G401 (cell line): ENCODE measurements around the gene OPN4. TPM values are rescaled to one million over a fixed set of nuclear protein-coding genes. Genes with fewer than 3 reads are reported as not detected.

Experiments used
- DNase-seq: peaks from one replicate; pipeline ENCODE4 v3.0.0-alpha.2; 2015; ENCODE audit warnings: low spot score
- in situ Hi-C: cut with HindIII; loops from 2 replicates; pipeline ENCODE4 v1.10.0; 2016; ENCODE audit warnings: low sequenced_read_pairs, mixed read lengths
- total RNA-seq: library from RNA; depleted of rRNA; stranded (reverse); fragments of >200 nt; shearing (Covaris generic); gene quantifications from 2 replicates; pipeline ENCODE4 v1.2.3, GENCODE V29; 2014

OPN4 gene
- total RNA-seq, 1 experiment from 2014 or later = not detected

GRCh38 chr10:86673216-86673826 lies 19.0 kb downstream of the OPN4 start:
- DNase-seq = no peak
- in situ Hi-C loops = no loop called here

DNA sequence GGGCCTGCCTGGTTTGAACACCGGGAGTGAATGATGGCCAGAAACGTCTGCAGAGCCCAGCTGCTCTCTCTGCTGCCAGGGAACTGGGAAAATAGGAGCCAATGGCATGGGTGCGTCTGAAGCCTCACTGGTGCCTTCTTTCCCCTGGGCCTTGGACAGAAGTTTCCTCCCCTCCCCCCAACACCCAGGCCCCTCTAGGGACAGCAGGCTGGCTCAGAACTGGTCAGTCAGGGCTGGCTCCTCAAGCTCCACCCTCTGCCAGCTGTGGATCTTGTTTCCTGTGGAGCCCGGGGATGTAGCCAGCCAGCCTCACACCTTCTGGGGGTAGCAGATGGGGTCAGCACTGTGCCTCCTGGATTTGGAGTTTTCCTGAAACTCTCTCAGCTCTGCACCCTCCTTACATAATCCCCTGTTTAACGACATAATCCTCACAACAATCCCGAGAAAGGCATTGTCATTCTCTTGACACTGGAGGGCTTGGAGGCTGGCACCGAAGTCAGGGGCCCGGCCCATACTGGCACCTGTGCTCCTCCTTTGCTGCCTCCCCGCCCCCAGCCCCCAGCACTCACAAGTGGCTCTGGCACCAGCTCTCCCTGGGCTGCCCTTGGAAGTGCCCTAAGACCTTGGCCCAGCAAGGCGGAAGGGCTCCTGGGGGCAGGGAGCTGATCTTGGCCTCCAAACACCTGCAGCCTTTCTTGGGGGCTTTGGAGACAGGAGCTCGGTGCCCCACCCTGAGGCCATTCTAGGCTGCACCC lies 19.7 kb downstream of the OPN4 start:
- DNase-seq = no peak
- in situ Hi-C loops = no loop called here

GRCh38 chr10:86674912-86675311 lies 20.6 kb downstream of the OPN4 start:
- DNase-seq = no peak
- in situ Hi-C loops = no loop called here

- in situ Hi-C loops = no loop called here
Measured at GRCh38 chr10:86677374-86677773, 23.0 kb downstream of the OPN4 start.

DNA sequence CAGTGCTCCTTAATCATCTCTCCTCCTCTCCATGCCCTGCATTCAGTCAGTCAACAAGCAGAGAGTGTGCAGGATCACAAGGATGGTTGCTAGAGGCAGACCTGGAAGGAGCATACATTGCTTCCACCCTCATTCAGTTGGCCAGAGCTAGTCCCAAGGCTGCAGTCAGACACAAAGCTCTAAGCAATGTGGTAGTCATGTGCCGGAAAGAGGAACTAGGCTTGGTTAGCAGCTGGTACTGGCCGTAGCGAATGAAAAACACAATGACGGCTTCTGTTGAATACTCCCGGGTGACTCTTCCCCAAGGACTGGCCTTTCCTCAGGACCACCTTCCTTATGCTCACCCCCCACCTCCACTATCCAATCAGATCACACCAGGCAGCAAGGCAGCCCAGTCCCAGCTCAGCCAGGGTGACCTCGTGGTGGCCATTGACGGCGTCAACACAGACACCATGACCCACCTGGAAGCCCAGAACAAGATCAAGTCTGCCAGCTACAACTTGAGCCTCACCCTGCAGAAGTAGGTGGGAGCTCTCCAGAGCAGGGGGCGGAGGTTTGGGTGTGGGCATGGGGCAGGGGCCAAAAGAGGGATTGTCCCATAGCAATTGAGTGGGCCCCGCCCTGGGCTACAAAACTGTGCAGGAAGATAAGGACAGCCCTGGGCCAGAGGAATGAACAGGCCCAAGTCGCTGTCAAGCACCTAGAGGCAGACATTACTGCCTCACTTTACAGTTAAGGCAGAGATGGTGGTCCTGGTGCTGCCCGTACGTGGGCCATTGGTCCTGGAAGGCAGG lies 24.8 kb downstream of the OPN4 start:
- in situ Hi-C loops = no loop called here
- DNase-seq = no peak

More at GRCh38 chr10:86677374-86677773, 23.0 kb downstream of the OPN4 start:
- no peak for DNase-seq

DNA sequence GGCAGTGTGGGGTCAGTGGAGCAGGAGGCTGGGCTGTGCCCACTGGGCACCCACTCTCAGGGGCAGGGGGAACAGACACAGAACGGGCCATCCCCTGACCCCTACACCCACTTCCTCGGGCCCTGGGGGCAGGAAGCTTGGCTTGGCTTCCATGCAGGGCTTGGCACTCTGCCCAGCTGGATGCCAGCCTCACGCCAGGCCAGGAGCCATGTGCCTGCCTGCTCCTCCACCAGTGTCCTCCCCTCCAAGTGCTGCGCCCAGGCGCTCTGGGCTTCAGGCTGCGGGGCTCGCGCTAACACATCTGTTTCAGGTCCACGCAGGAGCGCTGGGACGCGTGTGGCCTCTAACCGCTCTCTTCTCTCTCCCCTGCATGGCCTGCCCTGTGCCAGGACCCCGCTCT lies 26.7 kb downstream of the OPN4 start:
- in situ Hi-C loops = no loop called here
- no peak for DNase-seq

DNA sequence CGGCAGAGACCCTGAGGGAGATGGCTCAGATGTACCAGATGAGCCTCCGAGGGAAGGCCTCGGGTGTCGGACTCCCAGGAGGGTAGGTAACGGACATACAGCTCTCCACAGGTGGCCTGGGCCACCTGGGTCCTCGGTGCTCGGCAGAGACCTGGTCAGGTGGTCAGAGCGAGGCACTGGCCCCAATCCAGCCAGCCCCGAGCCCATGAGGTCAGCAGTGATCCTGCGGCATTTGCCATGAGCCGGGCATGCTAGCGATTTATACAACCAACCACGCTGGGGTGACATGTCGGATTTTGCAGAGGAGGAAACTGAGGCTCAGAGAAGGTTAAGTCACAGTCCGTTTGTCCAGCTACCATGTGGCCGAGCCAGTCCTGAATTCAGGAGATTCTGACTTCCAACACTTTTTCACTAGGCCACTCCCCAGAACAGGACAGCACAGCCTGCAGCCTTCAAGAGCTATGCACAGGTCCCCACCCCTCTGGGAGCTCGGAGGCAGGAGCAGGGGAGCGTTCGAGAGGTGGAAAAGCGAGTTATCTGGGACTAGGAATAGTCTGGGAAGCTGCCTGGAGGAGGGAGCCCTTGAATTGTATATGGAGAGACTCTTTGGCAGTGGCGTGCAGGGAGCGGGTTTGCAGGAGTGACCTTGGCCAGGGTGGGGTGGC lies 27.5 kb downstream of the OPN4 start:
- no peak for DNase-seq
- in situ Hi-C loops = no loop called here

DNA sequence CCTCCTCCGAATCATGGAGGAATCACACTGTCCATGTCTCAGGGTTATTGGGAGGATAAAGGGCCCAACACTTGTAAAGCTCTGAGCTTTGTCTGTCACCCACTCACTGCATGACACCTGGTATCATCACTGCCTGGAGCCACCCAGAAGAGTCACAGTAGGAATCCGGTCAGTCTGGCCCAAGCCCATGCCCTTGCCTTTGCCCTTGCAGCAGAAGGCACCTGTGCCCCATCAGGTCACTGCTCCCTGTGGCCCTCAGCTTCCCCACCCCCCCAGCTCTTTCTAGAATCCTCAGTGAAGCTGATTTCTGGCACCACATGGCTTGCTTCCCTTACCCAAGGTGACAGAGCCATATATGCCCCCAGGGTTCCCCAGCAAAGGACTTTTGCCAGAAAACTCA lies 28.3 kb downstream of the OPN4 start:
- in situ Hi-C loops = no loop called here
- no peak for DNase-seq

DNA sequence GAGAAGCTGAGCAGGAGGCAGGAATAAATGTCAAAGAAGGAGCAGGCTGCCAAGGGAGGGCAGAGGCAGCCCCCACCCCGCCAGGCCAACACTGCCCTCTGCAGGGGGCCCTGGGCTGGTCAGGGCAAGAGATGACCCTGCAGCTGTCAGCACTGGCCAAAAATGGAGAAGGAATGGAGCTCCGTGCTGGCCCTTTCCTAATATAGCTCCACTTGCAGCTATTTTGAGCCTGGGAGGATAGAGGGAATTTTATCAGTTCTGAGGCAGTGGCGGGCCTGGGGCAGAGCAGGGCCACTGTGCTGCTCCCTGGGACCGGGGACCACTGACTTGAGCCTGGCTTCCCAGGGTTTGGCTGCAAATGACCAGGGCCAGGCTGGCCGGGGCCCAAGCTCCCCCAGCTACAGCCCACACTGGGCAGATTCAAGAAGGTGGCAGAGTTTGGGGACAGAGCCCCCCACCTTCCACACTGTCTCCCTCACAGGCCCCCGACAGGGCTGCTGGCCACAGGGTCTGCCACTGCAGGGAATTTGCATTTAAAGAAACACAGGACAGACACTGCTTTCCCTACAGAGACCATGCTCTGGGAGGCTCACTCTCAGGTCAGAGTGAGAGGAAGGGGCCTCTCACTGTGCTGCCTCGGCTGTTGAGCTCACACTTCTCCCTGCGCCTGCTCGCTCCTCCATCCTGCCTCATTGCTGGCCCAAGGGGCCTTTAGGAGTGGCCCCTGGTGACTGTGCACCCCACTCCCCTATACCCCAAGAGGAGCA lies 30.2 kb downstream of the OPN4 start:
- DNase-seq = no peak
- in situ Hi-C loops = no loop called here

DNA sequence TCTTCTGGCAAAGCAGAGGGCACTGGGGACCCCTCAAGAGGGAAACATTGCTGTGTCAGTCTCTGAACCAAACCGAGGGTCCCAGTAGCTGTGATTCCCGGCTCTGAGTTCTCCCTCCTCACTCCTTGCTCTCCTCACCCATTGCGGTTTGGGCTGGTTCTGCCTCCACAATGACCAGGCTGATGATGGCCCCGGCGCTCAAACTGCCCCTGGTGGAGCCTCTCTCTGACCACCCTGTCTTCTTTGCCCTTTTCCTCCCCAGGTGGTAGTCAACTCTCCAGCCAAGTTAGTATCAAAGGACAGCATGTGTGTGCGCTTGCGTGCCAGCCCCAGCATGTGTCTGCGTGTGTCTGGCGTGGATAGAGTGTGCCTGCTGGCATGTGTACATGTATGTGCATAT lies 31.1 kb downstream of the OPN4 start:
- in situ Hi-C loops = no loop called here
- no peak for DNase-seq

DNA sequence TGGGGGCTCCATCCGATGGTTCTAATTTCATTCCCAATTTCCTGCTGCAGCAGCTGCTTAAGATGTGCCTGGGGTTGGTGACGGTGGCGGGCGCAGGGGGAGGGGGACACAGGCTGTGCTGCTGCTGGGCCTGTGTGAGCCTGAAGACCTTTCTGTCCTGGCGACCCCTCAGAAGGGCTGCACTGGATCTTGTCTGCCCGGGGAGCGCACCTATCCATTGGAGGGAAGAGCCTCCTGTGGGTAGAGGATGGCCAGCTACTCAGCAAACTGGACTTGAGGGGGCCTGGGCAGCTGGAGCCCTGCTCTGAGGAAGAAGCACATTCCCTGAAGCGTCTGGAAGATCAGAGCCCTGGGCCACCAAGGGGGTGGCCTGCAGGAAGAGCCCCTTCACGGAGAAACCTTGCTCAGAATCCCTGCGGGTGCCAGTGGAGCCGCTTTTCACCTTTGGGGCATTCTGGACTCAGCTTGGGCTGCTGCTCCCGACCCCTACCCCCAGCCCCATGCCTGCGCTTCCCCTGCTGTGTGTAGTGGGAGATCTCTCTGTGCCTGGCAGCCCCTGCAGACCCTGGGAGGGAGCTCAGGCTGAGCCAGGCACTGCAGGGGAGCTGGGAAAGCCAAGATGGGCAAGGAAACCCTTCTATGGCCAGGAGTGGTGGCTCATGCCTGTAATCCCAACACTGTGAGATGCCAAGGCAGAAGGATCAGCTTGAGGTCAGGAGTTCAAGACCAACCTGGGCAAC lies 31.7 kb downstream of the OPN4 start:
- in situ Hi-C loops = no loop called here

DNA sequence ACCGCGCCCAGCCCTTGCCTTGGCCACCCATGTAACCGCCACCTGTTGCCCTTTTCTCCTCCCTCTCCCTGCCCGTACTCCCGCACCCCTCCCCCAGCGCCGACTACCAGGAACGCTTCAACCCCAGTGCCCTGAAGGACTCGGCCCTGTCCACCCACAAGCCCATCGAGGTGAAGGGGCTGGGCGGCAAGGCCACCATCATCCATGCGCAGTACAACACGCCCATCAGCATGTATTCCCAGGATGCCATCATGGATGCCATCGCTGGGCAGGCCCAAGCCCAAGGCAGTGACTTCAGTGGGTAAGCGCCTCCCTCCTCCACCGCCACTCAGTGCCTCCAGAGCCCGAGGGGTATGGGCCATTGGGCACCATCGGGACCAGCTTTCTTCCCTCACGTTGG lies 32.6 kb downstream of the OPN4 start:
- no peak for DNase-seq
- in situ Hi-C loops = no loop called here

More for the DNA sequence above, 31.7 kb downstream of the OPN4 start:
- DNase-seq = no peak

DNA sequence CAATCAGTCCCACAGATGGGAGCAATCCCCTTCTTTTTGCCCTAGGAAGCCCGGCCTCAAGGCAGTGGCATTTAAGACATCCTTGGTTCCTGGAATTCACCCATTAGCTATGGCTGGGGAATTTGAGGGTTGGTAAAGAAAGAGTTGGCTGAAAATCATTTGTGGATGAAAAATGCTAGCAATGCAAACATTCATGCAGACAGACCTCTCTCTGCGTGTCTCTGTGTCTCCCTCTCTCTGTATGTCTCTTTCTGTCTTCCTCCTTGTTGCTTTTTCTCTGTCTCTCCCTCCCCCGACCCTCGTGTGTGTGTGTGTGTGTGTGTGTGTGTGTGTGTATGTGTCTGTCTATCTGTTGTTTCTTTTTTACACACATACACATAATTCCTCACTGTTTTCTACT lies 33.4 kb downstream of the OPN4 start:
- no peak for DNase-seq
- in situ Hi-C loops = no loop called here

DNA sequence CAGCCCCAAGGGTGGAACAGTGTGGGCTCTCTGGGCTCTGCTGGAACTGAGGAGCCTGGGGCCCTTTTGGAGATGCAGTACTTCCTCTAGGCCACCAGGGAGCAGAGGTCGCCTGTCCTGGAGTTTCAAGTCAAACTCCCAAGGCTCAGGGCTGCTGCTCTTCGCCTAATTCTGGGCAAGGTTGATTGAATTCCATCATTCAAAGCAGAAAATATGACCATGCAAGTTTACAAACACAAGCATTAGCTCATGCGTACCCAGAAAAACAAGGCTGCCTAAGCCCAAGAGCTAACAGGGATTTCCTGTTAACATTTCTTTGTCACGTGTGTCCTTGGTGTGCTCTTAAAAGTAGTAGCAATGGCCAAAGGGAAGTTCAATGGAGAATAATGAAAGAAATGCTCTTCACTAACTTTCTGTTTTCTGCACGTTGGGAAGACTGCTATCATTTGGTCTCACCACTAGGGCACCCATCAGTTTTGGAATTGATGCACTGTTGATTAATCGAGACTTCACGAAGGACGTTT lies 34.1 kb downstream of the OPN4 start:
- in situ Hi-C loops = no loop called here
- DNase-seq = peak; percentile 75

DNA sequence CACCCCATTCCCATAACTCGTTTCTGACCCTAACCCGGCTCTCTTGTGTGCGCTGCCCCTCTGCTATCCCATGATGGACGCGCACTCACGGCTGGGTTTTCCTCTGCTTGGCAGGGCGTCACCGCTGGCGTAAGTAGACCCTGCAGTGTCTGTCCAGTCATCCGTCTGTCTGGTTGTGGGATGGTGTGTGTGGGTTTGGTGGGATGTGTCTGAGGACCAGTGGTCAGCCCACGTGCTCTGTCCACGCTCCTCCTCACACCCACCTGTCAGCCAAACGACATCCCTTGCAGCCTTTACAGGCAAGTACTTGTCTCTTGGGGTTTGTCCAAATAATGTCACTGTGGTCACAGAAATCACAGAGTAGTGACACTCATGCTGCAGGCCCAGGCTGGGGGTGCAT lies 34.8 kb downstream of the OPN4 start:
- no peak for DNase-seq
- in situ Hi-C loops = no loop called here

- in situ Hi-C loops = no loop called here
- no peak for DNase-seq
Measured at GRCh38 chr10:86690231-86690630, 35.9 kb downstream of the OPN4 start.

DNA sequence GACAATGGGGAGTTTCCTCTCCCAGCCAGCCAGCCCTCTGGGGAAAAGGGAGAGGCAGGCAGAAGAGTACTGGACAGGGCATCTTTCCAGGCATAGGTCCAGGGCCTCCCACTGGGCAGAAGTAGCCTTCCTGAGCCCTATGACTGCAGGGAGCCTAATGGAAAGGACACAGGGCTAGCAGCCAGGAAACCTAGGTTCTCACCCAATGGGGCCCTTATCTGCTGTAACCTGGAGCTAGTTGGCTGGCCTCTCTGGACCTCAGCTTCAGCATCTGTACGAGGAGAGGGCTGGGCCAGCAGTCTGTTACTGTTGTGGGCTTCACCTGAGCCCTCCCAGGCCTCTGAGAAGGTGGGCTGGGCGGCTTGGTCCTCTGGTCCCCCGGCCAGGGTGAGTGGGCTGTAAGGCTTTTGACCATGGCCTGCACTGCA lies 36.3 kb downstream of the OPN4 start:
- no peak for DNase-seq
- in situ Hi-C loops = no loop called here

GRCh38 chr10:86691333-86692022 lies 37.1 kb downstream of the OPN4 start:
- in situ Hi-C loops = no loop called here
- no peak for DNase-seq
